Activated CD4-positive, alpha-beta T cell treated with anti-CD3 and anti-CD28 coated beads for 1 hour (primary cell): ENCODE results near the gene FTCD.
"Not testable (repeated sequence)": the region's sequence is repeated elsewhere in the genome, so short reads cannot be mapped to it uniquely, and the experiment has no call there.

Experiments
- DNase-seq: peaks from one replicate; pipeline ENCODE4 v3.0.0-alpha.2; 2020

FTCD gene, protein sequence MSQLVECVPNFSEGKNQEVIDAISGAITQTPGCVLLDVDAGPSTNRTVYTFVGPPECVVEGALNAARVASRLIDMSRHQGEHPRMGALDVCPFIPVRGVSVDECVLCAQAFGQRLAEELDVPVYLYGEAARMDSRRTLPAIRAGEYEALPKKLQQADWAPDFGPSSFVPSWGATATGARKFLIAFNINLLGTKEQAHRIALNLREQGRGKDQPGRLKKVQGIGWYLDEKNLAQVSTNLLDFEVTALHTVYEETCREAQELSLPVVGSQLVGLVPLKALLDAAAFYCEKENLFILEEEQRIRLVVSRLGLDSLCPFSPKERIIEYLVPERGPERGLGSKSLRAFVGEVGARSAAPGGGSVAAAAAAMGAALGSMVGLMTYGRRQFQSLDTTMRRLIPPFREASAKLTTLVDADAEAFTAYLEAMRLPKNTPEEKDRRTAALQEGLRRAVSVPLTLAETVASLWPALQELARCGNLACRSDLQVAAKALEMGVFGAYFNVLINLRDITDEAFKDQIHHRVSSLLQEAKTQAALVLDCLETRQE

DNA sequence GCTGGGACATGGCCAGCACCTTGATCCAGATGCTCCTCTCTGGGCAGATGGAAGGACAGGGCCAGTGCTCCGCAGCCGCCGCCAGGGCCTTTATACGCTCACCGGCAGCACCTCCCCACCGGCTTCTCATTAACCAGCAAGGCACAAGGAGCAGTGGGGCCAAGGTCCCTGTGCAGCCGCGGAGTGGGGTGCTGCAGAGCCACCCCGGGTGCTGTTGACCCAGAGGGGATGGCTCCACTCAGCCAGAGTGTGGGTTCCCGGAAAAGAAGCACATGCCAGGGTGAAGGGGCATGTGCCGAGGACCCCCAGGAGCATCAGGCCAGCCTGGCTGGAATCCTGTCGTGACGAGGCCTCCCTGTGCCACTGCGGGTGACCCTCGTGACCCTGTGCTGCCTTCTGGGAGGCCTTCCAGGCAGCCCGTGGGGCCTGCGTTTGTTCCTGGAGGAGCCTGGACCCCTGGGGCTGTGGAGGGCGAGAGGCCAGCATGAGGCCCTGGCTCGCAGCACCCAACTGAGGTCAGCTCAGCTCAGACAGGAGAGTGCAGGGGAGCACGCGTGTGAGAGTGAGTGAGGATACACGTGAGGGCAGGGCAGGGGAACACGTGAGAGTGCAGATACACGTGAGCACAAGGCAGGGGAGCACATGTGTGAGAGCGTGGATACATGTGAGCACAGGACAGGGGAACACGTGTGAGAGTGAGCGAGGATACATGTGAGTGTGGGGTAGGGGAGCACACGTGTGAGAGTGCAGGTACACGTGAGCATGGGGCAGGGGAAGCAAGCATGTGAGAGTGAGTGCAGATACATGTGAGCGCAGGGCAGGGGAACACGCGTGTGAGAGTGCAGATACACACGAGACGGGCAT lies at the start of gene FTCD:
Gene FTCD, minus strand, starts transcription at position 66 of the 864 bp plus-strand sequence. Its CDS starts 56 bp downstream, at position 10.
- DNase-seq: no peak

DNA sequence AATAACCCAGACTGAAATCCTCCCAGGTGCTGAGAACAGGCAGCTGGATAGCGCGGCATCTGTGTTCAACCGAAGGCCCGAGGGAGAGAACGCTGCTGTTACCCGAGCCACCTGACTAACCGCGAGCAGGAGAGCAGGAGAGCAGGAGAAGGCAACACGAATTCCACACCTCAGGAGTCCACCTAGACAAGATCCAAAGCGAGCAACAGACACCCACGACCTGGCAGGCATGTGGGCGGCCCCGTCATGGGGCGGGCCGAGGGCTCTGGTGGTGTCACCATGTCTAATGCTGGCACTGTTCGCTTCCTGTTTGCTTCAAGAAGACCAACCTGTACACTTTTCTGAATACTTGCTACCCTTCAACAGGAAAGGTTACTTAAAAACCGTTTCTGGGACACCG lies 49.8 kb upstream of the FTCD start:
- DNase-seq: no peak

DNA sequence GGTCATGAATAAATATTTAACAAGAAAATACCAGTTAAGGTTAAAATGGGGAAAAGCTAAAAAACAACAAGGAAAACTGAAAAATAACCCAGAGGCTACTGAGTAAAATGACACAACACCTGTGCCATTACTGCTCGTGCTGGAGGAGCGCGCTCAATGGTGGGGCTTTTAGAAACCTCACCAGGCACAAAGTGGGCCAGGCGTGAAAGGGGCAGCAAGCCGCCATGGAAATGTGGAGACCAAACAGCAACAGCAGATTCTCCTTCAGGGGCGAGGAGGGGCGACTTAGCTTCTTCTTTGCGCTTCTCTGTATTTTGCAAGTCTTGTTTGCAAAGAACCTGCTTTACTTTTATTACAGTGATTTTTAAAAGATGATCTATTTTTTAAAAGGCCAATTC lies 47.8 kb upstream of the FTCD start:
- no peak for DNase-seq

DNA sequence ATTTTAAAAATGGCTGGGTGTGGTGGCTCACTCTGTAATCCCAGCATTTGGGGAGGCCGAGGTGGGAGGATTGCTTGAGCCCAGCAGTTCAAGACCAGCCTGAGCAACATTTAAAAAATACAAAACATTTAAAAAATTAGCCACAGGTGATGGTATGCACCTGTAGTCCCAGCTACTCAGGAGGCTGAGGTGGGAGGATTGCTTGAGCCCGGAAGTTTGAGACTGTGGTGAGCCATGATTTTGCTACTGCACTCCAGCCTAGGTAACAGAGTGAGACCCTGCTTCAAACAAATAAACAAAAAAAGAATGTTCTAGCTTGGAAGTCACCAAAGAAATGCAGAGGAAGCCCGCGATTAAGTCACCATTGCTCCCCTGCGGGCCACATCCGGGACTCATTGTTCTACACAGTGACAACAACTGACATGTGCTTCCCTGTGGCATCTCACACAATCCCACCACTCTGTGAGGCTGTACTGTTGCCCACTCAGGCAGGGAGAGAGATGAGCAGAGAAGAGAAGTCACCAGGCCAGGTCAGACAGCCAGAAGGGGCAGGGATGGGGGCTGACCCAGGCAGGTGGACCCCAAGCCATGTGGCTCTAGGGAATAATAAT lies 47.3 kb upstream of the FTCD start:
- DNase-seq: no peak

DNA sequence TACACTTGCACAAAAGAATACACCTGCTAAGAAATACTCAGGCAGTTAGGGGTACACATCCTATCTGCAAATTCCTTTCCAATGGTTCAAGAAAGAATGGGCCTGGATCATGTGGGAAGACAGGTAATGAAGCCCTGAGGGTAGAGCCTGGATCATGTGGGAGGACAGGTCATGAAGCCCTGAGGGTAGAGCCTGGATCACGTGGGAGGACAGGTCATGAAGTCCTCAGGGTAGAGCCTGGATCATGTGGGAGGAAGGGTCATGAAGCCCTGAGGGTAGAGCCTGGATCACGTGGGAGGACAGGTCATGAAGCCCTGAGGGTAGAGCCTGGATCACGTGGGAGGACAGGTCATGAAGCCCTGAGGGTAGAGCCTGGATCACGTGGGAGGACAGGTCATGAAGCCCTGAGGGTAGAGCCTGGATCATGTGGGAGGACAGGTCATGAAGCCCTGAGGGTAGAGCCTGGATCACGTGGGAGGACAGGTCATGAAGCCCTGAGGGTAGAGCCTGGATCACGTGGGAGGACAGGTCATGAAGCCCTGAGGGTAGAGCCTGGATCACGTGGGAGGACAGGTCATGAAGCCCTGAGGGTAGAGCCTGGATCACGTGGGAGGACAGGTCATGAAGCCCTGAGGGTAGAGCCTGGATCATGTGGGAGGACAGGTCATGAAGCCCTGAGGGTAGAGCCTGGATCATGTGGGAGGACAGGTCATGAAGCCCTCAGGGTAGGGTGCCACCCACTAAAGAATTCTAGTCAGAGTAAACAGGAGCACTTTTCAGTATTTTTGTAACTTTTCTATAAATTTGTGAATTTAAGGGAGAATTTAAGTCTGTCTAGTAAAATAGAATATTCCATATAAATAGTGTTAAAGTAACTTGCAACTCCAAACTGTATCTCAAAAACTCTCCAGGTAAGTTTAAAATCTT lies 45.8 kb upstream of the FTCD start:
- not testable (repeated sequence) for DNase-seq

DNA sequence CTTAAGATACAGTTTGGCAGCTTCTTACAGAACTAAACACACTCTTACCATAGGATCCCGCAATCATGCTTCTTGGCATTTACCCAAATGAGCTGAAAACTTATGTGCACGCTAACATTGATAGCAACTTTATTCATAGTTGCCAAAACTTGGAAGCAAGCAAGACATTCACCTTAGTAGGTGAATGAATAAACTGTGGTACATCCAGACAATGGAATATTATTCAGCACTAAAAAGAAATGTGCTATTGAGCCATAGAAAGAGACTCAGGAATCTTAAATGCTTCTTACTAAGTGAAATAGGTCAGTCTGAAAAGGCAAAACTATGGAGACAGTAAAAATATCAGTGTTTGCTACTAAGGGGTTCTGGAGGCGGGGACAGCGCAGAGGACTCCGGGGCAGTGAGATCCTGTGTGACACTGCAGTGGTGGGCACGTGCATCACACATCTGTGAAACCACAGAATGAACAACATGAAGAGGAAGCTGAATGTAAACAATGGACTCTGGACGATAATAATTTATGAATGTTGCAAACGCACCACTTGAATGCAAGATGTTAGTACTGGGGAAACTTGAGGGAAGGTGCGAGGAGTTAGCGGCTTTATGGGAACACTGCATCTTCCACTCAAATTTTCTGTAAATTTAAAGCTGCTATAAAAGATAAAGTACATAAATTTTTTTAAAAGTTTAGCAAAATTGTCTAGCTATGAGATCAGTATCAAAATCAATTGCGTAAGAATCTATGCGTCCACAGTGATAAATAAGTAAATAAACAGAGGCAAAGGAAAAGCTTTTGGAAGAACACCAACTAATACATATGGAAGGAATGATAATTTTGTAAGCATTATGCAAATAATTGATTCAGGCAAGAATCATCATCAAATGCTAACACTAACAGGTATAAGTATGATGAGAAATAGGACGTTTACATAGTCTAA lies 44.3 kb upstream of the FTCD start:
- no peak for DNase-seq

DNA sequence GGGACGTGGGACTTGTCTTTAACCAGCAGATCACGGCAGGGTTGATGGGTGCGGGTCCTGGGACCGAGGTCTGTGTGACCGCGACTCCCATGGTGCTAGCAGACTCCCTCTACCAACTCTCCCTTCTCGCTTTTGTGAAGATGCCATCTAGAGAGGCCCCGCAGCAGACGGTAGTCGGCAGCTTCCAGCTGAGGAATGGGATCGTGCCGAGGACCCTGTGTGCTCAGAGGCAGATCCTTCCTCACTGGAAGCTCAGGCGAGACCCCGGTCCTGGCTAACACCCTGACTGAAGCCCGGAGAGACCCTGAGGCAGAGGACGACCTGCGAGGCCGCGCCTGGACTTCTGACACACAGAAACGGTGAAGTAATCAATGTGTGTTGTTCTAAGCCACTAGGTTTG lies 41.4 kb upstream of the FTCD start:
- peak; percentile 0 for DNase-seq

DNA sequence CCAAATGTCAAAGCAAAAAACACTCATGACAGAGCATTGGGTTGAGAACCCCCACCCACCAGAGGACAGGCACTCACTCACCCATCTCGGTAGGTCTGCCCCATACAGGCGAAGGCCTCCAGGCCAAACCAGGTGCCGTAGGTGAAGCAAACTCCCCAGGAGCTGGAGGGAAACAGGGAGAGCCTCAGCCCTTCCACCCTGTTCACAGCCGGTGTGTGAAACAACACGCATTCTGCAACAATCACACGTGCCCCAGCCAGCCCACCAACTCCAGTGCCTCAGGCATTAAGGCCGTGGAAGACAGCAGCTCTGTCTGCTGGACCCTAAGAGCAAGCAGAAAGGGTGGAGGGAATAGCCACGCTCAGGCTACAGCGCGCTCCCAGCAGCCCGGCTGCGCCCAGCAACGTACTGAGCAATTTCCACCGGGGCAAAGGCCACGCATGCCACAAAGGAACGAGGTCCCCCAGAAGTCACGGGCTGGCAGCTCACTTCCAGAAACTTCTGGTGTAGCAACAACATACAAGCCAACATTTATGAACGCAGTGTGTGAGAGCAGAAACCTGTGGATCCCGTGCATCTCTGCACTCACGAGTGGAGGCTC lies 40.3 kb upstream of the FTCD start:
- peak; percentile 1 for DNase-seq

DNA sequence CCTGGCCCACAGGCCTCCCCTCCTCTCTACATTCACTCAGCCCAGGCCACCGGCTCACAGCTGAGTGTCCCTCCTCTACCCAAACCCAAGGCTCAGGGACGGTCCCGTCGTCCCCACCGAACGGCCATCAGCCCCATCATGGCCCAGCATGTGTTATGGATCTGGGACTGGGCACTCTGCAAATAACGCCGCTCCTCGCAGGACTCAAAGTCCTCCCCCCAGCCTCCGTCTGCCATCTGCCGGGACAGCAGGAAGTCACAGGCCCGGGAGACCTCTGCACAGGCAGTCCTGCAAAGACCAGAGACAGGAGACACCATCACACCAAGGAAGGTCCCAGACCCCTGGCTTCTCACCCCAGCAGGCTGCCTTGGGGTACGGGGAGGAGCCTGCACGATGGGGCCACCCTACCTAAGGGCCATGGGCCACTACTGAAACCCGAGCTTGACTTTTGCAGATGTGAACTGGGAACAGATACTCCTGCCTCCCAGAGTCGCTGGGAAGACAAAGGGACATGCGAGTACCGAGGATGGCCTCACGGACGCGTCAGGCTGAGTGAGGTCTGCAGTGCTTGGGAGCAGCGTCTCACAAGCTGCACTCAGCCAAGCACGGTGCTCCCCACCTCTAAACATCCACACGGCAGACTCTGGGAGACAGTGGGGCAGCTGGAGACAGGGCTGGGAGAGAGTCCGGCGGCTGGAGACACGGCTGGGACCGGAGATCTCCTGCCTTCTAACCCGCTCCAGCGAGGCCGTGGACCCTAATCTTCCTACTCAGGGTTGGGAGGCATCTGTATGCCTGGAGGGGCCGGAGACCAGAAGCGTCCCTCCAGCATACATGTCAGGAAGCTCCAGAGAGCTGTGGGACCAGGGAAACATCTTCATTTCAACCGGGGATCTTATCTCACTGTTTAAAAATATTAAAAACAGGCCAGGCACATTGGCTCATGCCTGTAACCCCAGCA lies 39.3 kb upstream of the FTCD start:
- peak; percentile 4 for DNase-seq

DNA sequence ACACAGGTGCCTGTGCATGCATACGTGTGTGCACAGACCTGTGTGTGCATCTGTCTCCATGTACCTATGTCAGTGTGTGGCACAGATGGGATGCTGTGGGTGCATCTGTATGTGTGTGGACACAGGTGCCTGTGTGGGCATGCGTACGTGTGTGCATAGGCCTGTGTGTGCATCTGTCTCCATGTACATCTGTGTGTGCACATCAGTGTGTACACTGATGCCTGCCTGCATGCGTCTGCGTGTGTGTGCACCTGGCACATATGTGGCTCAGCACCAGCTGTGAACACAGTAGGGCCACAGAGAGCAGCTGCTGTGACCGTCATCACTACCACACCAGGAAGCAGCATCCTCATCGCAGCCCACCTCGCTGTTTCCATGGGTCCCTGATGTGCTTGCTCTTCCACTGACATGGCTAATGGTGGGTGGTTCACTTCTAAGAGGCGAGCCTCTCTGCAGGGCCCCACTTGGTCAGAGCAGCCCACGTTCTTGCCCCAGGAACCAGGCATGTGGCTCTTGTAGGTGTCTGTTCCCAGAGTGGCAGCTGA lies 38.5 kb upstream of the FTCD start:
- no peak for DNase-seq

DNA sequence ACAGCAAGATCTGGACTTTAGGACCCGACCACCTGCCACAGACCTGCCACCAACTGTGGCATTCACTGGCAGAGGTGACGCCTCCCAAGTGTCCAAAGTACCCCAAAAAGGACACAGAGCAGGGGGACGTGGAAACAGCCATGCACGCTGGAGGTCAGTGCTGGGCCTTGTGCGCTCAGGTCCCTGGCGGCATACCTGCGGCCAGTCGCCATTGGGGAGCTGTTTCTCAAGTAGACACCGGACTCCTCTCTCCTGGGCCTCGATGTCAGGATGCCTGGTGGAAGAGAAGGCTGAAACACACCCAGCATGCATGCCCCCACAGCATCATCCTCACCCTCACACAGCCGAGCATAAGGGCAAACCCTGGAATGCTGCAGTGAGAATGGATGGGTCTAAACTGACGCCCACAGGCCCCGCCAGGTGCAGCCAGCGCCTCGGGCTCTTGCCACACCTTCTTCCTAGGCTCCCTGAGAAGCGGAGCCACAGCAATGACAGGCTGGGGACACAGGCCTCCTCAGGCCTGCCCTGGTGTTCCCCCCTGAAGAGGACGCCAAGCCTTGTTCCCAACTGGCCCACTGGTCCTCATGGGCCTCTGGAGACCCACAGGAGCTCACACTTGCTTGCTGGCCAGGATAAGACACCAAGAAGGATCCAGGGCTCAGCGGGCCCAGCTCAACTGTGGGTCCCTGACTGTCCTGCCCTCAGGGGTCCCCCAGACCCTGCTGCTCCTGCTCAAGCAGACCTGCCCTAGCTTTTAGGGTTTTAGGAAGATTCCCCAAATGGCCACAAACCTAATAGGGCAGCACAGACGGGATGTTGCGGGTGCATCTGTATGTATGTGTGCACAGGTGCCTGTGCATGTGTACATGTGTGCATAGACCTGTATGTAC lies 36.6 kb upstream of the FTCD start:
- no peak for DNase-seq

DNA sequence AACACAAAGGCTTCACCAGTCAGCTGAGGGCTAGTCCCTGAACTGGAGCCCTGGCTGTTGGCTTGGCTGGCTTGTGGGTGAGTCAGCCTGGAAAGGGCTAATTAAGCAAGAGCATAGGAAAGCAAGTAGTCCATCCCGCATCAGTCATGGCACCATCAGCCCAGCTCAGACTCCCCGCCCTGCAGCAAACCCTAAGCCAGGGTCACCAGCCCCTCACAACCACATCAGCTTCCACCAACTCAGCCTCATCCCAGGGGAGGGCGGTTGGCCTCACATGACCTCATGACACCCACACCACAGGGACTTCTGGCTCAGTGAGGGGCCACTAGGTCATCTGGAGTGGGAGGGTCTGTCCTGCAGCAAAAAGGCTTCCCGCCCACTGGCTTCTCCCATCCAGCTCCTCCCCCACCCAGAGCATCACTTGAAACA lies 35.9 kb upstream of the FTCD start:
- DNase-seq: no peak

DNA sequence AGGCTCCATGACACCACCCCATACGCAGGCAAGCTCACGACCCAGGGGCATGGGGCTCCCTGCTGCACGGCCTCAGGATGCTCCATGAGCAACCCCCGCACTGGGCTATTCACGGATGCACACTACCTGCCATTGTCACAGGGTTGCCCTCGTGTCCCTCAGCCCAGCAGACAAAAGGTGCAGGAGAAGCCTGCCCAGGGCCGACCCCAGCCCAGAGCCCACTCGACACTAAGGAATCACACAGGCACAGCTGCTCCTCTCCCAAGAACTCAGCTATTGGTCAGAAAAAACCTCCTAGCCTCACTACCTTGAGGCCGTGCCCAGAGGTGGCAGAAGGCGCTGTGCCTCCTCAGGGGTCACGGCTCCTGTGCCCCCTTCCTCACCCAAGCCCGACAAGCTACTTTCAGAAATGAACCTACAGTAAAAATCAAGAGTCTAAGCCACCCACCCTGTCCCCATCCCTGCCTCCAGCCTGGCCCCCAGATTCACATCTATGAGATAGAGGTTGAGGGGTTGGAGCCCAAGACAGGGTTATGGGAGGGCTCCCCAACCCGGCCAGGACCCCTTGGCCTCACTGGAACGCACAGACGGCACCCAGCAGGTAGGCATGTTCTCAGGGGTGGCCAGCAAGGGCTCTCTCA lies 35.2 kb upstream of the FTCD start:
- DNase-seq: no peak

DNA sequence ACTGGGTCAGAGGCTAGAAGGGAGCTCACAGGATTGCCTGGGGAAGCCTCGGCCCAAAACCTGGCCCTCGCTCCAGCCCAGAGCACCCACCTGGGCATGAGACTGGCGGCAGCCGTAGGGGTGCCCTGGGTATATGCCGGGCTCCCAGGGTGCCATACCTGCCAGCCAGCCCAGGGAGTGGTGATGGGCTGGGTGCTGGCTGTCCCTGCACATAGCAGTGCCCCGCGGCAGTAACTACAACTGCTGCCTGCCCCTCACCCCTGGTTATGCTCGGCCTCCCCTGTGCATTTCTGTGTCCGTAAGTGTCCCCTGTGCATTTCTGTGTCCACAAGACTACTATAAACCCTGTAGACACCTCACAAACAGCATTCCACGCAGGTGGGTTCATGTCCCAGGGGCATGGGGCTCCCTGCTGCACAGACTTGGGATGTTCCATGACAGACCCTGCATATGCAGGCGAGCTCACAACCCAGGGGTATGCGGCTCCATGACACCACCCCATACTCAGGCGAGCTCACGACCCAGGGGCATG lies 34.6 kb upstream of the FTCD start:
- no peak for DNase-seq

DNA sequence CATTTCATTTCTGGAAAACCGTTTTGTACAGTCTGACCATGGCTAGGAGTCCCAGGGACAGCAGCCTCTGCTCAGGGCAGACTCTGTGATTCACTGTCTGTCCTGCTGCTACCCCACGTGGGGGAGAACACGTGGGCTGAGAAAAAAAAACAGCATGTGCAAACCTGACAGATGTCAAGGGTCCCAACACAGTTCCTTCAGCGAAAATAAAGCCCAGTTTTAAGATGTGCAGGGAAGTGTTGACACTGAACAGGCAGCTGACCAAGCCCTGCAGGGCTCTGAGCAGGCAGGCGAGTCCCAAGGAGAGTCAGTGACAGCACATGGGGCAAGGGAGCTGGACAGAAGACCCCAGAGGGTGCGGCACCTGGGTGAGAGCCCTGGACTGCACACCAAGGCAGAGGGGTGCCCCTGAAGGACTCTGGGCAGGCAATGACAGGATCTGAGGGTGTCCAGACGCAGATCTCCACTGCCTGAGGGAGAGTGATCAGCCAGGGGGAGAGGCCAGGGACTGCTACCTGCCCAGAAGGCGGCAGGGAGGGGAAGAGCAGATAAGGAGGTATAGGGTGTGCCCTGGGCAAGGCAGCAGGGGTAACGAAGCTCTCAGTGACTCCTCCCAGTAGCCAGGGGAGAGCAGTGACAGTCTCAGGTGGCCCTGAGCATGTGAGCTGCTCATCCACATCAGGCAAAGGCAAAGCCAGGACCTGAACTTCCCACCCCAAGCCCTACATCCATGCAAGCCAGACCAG lies 34.0 kb upstream of the FTCD start:
- DNase-seq: no peak
